ELF-1 (cell line): Measurements from ENCODE around the gene CNIH3.

Experiments
- DNase-seq: peaks from one replicate; pipeline ENCODE4 v3.0.0-alpha.2; 2016; ENCODE audit warnings: low read depth, low spot score

The CNIH3 gene

DNA sequence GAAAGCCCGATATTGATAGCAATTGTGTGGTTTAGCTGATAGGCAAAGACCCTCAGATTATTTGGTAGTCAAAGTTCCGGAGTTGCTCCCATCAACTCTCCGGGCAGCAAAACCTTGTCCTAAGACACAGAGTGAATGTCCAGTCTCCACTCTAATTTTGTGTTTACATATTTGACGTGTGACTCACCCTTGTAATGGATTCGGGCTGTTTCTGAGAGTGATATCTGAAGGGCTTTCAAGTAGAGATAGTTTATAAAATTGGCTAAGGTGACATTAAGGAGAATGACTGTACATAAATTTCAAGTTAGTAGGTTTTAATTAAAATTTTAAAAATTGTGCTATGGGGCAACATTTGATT is 154.2 kb downstream of the CNIH3 start:
- DNase-seq = no peak

DNA sequence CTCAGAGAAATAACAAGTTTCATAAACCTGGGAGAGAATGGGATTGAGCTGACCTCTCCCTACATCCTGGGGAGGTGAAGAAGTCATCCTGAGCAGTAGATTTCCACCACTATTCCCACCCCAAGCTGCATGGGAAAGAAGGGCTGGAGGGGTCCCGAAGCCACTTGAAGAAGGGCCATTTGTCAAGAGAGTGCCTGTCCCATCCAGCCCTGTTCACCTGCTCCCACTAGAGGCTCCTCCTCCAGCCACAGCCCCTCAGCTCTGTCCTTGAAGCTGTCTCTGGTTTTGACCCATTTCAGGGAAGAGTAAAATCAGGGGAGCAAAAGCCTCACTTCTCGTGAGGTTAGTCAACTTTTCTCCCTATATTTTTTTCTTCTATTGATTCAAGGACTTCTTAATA is 157.5 kb downstream of the CNIH3 start:
- DNase-seq = no peak

DNA sequence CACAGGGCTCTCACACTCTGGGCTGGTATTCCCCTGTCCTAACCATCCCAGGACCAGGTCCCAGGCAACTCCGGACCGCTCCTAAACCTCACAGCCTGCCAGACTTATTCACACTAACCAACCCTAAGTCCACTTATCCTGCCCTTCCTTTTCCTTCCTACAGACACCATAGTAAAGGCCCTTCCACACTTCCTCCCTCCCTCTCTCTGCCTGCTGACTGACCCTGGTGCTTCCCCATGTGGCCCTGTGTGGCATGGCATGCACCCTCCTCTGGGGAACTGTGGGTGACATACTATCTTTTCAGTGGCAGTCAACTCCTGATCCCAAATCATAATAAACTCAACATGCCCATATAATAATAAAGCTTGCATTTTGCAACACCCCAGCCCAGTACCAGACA is 158.3 kb downstream of the CNIH3 start:
- DNase-seq = peak; percentile 12

- DNase-seq = no peak
Observed at GRCh38 chr1:224777180-224777579, 161.1 kb downstream of the CNIH3 start.

DNA sequence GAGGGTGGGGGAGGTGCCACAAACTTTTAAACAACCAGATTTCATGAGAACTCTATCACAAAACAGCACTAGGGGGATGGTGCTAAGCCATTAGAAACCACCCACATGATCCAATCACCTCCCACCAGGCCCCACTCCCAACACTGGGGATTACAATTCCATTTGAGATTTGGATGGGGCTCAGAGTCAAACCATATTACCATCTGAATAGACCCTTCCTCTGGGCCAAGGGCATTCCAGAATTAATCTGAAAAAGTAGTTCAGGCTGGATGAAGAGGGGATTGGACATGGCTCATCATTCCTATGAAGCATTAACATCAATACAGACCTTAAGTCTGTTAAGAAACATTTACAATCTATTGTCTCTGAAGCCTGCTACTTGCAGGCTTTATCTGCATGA is 163.4 kb downstream of the CNIH3 start:
- DNase-seq = peak; percentile 8

- DNase-seq = peak; percentile 13
Observed at GRCh38 chr1:224780736-224781135, 164.6 kb downstream of the CNIH3 start.

DNA sequence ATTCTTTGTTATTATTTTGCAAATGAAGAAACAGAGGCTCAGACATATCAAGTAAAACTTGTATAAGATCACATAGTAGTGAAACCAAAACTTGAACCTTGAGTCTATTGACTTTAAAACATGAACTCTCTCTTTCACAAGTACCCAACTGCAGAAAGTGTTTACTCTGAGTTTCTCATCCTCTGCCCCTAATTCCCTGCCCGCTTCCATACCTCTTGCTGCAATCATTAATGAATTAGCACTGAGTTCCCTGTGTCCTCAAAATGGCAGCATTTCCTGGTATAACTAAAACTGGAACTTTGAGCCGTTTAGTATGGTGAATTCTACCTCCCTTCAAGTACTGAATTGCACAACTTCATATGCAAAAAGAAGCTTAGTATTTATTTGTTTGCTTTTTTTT is 165.7 kb downstream of the CNIH3 start:
- no peak for DNase-seq

- no peak for DNase-seq
Observed at GRCh38 chr1:224782281-224783000, 166.3 kb downstream of the CNIH3 start.

- no peak for DNase-seq
Observed at GRCh38 chr1:224783006-224783651, 167.0 kb downstream of the CNIH3 start.

DNA sequence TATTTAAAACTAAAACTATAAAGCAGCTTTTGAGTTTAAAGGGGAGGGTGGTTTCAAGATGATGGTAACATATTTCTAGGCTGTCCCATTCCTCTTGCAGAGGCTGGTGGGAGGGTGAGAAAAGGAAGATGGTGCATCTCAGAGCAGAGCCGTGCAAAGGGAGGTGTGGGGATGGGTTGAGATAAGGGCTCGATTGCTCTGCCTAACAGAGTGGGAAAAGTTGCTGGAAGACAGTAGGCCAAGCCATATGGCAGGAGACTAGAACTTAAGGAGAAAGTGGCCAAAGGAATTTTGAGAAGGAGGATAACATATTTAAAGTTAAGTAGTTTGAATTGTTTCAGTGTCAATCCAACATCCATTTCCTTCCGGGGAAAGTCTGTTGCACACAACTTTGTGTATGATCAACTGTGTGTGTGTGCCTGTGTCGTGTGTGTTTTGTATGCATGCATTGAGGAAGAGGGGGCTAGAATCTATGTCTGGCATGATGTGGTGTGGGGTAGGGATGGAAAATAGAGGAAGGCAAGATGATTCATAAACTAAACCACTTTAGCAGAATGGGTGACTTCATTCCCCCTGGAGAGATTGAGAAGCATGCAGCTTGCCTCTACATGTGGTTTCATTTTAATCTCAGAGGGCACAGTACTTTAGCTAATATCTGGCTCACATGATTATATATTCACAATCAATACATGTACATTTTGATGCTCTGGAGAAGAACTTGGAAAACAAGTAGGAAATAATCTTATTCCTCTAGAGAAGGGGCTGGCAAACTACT is 168.3 kb downstream of the CNIH3 start:
- DNase-seq = no peak

DNA sequence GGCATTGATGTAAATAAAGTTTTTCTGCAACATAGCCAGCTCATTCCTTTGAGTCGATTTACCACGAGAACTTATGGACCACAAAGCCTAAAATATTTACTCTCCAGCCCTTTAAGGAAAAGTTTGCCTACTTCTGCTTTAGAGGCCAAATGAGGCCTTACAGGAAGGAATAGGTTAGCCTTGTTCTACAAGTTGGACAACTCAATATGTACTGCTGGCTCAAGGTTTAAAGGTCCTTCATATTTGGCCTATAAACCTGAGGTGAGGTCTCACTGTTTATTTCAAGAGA is 168.9 kb downstream of the CNIH3 start:
- no peak for DNase-seq

DNA sequence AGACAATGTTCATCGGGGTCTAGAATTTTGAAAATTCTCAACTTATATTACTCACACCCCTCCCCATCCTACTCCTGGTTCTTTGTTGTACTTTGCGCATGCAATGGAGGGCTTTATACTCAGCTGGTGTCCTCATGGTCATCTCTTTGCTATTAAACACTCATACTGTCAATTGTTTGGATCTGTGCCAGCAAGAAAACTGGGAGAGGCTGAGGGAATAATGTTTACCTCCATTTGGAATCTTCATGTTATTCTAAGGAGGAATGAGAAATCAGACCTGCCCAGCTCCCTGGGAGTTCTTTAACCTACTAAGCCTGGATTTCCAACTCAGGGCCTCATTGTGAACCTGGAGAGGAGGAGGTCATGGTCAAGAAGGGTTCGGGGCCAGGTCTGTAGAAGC is 169.5 kb downstream of the CNIH3 start:
- DNase-seq = no peak

DNA sequence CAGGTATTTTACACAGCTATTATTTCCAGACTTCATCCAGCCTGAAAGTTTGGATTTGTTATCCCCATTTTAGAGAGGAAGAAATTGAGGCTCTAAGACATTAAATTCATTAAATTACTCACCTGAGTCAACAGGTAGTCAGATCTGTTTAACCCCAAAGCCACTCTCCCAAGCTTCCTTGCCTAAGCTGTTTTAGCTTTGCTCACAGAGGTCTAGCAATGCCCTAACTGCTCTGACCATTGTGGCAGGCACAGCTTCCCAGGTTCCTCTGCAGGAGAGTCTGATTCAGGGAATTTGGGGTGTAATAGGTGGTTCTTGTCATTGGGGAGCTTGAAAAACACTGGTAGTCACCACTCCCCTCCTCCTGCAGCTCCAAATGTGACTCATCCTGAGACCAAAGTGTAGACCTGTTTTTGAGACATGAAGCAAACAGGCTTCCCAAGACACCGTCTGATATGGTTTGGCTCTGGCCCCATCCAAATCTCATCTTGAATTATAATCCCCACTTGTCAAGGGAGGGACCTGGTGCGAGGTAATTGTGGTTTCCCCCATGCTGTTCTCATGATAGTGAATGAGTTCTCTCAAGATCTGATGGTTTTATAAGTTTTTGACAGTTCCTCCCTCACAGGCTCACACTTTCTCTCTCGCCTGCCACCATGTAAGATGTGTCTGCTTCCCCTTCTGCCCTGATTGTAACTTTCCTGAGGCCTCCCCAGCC is 170.6 kb downstream of the CNIH3 start:
- no peak for DNase-seq

- DNase-seq = no peak
Observed at GRCh38 chr1:224789311-224789710, 173.2 kb downstream of the CNIH3 start.
